ENCODE results near the gene SMU1.

- TF ChIP-seq CTCF (IDR thresholded peaks at IDR 0.05): no peak
- no peak for TF ChIP-seq POLR2A (IDR thresholded peaks at IDR 0.05)
These were observed 6.3 kb upstream of the SMU1 start for GRCh38 chr9:33082538-33083326.

All from Peyer's patch (tissue), 4 donors.